ENCODE results near the gene MAPK8IP2.
"Not testable (repeated sequence)": the region's sequence is repeated elsewhere in the genome, so short reads cannot be mapped to it uniquely, and the experiment has no call there.

Gene MAPK8IP2

DNA sequence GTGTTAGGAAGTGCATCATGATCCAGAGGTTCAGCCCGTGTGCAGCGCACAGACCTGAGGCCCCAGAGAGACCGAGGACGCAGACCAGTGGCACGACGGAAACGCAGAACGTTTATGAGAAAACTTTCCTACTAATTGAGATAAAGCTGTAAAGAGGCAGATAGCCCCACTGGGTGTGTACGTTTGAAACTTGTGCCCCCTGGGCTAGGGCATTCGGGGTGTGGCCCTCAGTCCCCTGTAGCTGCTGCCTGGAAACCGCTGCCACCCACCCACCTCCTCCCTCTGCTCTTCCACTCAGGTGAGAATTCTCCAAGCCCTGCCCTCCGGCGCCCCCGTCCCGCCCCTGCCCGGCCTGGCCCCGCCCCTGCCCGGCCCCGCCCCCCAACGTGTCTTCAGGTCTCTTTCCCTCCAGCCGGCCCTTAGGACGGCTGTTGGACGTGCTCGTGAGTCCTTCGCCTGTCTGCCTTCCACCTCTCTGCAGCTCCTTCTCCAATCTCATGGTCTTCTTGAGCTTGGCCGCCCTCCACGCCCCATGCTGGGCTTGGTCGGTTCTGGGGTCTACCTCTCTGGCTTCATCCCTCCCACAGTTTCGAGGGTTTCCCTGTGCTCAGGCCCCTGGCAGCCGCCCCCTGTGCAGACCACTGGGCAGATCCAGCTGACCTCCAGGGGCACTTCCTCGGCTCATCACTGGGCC lies 12.1 kb downstream of the MAPK8IP2 start:
- DNase-seq (no peak), ATAC-seq (peak; percentile 59)

DNA sequence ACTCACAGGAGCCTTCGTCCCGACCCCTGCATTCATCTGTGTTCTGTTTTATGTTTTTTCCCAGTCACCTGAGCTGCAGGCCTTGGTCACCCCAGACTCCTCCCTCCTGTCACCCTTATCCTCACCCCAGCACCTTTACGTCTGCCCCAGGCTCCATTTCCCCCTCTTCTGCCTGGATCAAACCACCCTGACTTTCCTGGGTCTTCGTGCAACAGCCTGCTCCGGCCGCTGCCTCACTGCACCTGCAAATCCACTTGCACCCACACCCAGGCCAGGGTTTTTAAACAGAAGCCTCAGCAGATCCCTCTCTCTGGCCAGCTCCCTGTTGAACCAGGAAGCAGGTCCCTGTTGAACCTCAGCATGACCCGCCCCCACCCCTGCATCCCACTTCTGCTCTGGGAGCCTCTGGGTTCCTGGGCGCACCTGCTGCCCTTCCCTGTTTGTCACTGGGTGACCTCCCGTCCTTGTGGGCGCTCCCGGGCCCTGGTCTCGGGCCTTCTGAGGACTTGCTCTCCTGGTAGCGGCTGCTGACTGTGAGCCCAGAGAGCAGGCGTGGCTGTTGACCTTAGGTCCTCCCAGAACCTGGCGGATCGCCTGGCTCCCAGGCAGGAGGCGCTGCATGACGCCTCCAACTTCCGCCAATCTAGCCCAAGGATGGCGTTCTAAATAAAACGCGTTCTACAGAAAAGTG lies 12.8 kb downstream of the MAPK8IP2 start:
- ATAC-seq (no peak), DNase-seq (no peak)

DNA sequence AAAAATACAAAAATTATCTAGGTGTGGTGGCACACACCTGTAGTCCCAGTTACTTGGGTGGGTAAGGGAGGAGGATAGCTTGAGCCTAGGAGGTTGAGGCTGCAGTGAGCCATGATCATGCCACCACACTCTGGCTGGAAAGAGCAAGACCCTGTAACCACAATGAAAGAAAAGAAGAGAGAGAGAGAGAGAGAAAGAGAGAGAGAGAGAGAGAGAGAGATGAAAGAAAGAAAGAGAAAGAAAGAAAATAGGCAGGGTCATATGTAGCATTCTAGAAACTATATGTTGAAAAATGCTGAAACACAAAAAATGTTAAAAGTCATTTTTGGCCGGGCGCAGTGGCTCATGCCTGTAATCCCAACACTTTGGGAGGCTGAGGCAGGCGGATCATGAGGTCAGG lies 13.7 kb downstream of the MAPK8IP2 start:
- not testable (repeated sequence) for ATAC-seq, DNase-seq

DNA sequence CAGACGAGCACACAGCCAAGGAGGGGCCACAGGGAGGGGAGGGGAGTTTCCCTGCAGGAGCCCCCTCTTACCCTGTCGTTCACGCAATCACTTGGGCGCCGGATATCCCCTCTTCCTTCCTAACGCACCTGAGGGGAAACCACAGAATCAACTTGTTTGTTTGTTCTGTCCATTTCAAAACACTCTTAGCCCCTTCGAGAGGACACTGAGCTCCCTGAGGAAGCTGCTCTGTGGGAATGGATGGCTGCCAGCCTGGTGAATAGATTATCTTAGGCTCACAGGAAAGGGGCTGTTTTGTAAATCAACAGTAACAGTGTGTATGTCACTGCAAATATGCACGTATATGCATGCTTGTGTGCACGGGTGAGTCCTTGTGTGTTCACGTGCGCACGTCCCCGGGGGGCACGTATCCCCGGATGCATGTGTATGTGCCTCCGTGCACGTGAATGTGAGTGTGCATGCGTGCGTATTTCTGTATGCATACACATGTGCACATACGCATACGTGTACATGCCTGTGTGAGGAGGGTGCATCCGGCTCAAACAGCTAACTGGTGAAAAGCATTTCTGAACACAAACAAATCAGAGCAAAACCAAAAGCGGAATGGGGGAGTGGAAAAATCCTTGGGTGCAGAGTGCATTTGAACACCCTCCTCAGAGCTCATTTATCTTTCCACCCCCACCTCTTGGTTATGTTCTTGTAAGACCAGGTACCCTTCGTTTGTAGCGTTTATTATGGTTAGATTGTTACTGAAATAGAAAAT lies 20.2 kb downstream of the MAPK8IP2 start:
- ATAC-seq (peak; percentile 74), DNase-seq (peak; percentile 63)

DNA sequence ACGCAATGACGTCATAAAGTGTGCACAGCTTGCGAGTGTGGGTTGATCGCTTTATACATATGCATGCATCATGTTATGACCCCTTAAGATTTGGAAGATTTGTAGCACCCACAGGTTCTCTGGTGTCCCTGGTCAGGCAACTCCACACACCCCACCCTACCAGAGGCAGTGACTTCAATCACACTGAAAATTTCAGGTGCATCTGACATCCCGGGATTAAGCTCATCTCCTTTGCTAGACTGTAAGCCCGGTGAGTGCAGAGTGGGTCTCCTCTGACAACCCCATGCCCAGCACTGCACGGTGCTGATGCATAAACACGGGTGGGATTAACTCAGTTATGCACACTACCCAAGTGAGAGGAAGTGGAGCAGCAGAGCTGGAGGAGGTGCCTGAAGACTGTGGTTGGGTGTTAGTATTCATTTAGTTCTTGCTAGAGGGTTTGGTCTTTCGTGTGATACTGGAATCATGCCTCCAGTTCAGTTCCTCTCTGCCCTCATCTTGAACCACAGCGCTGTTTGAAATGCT lies 20.8 kb downstream of the MAPK8IP2 start:
- DNase-seq = peak; percentile 52
- ATAC-seq = peak; percentile 73

DNA sequence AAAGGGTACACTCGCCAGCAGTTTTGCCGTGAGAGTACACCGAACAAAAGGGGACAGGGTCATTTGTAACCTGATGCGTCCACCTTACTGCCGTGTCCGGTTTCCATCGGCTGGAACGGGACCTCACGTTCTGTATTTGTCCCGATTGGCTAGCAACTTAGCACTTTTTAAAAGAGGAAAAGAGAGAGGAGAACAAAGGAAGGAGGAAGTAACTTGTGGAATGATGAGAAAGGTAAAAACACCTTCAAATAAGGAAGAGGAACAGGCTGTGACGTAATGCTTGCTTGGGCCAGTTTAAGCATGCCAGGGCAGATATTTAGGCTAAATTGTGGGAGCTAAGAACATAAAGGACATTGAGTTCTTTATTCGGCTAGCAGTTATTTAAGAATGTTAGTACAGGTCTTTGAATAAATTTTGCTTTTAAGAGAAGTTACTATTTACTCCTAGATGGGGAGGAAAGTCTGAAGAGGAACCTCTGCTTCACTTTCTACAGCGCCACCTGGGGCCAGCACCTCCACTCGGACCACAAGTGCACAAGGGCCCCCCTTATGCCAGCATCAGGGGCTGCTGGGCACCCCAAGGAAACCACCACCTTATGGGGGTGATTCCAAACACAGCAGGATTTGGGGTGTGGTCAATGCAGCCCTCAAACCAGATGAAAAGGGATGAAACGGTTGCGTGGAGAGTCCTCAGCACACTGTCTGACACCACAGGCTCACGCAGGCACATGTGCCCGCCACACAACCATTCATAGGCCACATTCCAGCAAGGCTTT lies 21.5 kb downstream of the MAPK8IP2 start:
- ATAC-seq (no peak), DNase-seq (peak; percentile 56)

DNA sequence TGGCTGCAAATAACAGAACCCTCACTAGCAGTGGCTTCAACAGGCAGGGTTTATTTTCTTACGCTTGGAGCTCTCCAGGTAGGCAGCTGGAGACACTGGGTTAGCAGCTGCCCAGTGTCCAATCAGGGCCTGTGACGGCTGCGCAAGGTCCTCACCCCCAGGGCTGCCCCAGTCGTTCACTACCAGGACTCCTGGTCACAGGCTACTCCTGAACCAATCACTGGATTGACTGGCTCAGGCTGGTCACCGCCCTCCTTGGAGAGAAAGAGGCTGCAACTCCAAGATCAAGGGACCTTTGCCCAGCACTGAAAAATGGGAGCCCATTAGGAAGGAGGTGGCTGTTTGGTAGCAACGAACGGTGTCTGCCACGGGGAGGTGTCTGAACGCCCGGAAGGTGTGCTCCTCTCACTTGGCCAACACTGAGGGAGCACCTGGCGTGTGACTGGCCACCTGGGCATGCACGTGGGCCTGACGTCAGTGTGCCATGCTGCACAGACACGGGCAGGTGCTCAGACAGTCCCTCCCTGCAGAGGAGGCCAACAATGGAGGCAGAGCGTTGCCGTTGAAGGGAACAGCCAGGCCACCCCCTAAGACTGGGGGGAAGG lies 22.2 kb downstream of the MAPK8IP2 start:
- DNase-seq (no peak), ATAC-seq (no peak)

DNA sequence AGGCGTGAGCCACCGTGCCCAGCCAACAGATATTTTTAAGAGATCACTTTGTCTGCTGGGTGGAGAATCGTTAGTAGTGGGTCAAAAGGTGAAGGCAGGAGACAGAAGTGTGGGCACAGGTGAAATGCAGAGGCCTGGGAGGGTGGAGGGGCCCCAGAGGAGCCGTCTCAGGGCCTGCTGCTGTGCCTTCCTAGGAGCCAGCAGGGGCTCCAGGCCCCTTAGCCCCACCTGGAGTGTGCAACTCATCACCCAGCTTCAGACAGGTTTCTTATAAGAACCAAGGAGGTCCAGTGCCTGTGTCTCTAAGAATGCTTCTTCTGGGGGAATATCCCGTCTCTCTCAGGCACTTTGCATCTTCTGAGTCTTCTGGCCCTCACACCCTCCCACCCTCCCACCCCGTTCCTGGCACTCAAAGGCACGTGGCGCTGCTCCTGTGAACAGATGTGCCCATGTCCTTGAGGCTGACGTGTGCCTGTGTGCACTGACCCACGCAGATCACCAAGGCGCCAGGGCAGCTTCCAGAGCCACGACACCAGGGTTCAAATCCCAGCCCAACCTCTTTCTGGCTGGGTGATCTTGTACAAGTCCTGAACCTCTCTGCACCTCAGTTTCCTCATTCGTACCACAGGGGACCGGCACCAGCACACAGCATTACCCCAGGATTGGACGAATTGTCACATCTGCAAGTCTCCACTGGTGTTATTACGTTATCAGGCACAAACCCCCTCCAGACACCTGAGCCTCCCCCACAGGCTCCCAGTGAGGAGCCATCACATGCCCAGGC lies 23.9 kb downstream of the MAPK8IP2 start:
- no peak for ATAC-seq

DNA sequence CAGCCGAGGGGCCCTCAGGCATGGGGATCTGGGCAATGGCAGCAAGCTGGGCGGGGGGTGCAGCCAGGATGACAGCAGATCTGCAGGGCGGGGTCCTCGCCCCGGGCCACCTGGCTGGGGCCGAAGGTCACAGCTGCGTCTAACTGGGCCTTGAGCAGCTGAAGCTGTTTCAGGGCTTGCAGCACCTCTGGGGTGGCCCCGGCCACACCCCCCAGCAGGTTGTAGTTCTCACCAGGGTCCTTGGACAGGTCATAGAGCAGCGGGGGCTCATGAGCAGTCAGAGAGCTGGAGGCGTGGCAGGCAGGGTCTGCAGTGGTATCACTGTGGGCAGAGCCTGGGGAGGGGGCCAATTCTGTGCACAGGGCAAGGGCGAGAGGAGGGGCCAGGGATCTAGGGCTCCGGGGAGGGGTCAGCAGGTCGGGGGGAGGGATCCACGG lies 24.6 kb downstream of the MAPK8IP2 start:
- ATAC-seq (no peak), DNase-seq (no peak)

More for the DNA sequence above, 23.9 kb downstream of the MAPK8IP2 start:
- no peak for DNase-seq

DNA sequence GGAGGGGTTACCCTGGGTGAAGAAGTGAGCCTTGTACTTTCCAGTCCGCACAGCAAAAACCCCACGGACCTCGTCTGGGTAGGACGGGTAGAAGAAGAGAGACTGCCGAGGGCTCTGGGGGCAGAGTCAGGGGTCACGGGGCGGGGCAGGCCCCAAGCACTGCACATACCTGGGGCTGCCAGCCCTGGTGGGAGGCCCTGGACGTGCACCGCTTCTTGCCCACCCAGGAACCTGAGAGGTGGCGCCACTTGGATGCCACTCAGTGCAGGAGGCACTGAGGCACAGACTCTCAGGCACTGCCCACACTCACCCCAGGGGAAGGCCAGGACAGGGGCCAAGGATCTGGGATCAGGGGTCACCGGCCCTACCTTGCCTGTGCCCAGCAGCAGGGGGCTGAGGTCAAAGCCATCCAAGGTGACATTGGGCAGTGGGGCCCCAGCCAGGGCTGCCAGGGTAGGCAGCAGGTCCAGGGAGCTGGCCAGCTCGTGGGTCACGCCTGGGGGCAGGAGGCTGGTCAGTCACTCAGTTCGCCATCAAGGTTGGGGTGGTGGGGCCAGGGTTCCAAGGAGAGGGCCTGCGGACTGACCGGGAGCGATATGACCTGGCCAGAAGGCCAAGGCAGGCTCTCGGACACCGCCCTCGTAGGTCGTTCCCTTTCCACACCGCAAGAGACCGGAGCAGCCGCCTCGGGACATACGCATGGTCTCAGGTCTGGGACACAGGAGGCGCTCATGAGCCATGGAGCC lies 25.1 kb downstream of the MAPK8IP2 start:
- ATAC-seq = no peak

DNA sequence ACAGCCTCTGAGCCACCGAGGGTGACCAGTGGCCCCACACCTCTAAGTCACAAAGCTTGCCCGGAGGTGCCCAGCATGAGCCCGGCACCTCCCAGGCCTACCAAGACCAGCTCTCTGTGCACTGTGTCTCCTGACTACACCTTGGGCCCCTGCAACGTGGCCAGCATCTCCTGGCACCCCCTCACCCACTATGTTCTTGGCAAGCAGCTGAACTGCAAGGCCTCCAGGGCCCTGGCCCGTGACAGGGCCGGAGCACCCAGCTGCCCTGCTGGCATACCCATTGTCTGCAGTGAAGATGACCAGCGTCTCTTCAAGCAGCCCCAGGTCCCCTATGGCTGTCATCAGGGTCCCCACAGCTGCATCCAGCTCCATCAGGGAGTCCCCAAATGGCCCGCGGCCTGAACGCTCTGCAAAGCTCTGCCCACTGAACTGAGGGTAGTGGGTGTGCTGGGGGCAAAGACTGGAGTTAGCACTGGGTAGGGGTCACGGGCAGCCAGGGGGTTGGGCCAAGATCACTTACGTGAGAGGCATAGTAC lies 25.8 kb downstream of the MAPK8IP2 start:
- DNase-seq (no peak), ATAC-seq (no peak)

More for the DNA sequence above, 25.1 kb downstream of the MAPK8IP2 start:
- no peak for DNase-seq

DNA sequence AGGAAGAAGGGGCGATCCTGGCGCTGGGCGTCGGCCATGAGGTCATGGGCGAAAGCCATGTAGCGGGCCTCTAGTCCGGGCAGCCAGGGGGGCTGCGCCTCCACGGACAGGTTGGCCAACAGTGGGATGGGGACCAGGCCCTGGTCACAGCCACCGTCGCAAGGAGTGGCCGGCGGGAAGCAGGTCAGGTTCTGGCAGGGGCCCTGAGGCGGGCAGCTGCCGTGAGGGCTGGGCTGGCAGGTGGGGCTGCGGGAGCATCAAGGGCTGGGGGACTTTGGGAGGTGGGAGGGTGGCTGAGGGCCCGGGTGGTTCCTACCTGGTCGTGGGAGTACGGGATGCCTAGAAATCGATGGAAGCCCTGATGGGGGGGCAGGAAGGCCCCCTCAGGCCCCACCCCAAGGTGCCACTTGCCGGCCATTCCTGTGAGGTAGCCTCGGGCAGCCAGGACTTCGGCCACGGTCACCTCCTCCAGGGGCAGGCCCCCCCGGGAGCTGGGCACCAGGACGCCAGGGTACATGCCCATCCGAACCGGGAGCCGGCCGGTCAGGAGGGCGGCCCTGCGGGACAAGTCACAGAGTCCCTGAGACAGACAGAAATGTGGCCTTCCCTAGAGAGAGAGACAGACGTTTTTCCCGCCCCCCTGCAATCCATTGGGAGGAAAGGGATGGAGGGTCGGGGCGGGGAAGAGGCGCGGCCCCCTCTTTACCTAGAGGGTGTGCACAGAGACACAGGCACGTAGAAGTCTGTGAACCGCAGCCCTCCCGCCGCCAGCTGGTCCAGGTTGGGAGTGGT lies 26.5 kb downstream of the MAPK8IP2 start:
- no peak for DNase-seq
- no peak for ATAC-seq

DNA sequence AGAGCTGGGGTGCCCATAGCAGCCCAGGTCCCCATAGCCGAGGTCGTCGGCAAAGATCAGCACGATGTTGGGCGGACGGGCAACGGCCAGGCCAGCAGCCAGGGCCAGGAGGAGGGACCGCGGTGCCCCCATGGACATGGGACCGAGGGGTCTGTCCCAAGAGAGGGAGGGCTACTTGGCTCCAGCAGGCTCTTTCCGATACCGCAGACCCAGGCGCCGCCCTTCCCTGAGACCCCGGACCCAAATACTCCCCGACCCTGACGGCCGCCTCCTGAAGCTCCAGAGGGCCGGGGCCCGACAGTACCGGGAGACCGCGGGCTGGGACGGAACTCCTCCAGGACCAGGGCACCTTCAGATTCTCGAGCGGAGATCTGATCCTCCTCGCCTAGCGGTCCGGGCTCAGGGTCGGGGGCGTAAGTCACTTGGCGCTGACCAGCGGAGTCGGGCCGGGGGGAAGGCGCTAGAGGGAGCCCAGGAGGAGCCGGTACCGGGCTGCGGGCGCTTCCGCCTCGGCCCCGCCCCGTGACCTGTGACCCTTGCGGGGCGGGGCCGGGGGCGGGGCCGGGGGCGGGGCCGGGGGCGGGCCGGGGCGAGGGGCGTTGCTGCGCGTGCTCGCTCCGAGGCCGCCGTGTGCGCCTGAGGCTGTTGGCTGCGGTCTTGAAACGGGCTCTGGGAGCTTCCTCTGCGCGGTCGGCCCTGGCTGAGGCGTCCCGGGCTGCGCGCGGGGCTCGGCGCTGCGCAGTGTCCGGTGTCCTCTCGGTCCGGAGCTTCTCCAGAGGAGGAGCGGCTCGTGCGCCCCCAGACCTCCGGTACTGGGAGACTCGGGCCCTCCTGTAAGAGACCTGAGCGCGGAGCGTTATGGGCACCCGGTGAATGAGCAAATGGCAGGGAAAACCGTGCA lies 27.3 kb downstream of the MAPK8IP2 start, which contains the start of gene ARSA:
ARSA (minus strand) TSS at position 511 of the 901 bp plus-strand sequence; CDS start at position 138, 373 bp downstream.
- DNase-seq = peak; percentile 76

DNA sequence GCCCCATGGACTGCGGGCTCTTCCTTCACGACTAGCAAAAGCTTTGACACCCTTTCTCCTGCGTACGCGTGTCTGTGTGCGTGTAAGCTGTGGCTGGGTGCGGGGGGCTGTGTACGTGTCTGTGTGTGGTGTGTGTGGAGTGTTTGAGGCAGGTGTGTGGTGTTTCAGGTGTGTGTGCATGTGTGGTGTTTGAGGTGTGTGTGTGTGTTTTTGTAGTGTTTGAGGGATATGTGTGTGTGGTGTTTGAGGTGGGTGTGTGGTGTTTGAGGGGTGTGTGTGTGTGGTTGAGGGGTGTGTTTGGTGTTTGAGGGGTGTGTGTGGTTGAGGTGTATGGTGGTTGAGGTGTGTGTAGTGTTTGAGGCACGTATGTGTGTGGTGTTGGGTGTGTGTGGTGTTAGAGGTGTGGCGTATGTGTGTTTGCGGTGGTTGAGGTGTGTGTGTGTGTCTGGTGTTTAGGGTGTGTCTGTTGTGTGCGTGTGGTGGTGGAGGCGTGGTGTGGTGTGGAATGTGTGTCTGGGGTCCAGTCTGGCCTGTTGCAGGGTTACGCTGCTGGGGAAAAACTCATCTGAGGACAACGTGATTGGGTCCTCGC lies 28.0 kb downstream of the MAPK8IP2 start:
- DNase-seq (no peak), ATAC-seq (no peak)

More for the DNA sequence above, 27.3 kb downstream of the MAPK8IP2 start, which contains the start of gene ARSA:
- peak; percentile 91 for ATAC-seq

DNA sequence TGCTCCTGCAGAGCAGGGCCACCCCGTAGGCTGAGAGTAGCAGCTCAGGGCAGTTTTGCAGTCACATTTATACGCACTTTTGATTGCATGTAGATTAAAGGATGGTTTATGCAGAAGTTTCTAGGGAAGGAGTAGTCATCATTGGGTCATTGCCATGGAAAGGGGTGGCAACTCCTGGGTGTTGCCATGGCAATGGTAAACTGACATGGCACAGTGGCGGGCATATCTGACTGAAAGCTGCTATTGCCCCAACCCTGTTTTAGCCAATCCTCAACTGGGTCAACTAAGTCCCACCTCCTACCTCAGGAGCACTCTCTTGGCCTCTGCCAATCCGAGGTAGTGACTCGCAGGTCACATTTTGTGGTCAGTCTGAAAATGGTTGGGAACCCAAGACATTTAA lies 29.8 kb downstream of the MAPK8IP2 start:
- DNase-seq (no peak), ATAC-seq (no peak)

DNA sequence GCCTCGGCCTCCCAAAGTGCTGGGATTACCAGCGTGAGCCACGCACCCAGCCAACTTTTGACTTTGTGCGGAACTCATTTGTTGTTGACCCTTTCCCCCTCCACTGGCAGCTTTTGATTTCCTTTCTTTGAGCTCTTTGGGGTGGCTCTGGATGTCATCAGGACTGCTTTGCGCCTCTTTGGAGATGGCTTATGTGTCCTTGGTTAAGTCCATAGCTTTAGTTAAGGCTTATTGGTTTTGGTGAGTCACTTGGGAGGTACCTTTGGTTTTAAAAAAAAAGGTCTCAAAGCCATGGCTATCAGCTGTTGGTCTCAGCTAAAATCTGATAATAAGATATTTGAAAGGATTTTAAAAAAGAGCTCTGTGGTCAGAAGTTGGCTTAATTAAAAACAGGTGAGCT lies 32.5 kb downstream of the MAPK8IP2 start:
- DNase-seq (no peak), ATAC-seq (no peak)

DNA sequence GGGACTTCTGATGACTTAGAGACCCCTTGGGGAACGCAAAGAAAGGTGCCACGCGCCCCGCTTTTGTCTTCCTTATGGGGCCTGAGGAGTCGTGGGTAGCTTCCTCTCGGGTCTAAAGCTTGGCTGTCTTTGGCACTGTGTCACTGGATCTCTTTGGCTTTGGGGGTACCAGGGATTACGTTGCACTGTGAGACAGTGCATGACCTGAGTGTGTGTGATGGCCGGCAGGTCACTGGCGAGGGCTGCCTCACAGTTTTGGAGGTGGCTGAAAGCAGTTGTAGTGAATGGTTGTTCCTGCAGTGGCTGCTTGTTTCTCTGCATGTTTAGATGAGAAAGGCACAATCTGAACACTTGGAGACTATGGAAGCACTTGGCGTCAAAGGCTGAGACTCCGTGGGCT lies 33.2 kb downstream of the MAPK8IP2 start:
- no peak for ATAC-seq
- DNase-seq = no peak

Measured in stimulated activated naive CD8-positive, alpha-beta T cell treated with anti-CD3 and anti-CD28 coated beads, Interleukin-15, Interleukin-2, amounts not matched to agents 100 U/mL and 50 U/mL, for 24 hours (primary cell).